ENCODE data around the gene ZBTB24. TPM values are rescaled to one million over a fixed set of nuclear protein-coding genes. Genes with fewer than 3 reads are reported as not detected.
A peak's percentile ranks its signal among the peaks of the same experiment; 100 is the strongest.

The ZBTB24 gene
- total RNA-seq, 2 experiments from 2014 or later: 6.9 to 7.4 TPM

DNA sequence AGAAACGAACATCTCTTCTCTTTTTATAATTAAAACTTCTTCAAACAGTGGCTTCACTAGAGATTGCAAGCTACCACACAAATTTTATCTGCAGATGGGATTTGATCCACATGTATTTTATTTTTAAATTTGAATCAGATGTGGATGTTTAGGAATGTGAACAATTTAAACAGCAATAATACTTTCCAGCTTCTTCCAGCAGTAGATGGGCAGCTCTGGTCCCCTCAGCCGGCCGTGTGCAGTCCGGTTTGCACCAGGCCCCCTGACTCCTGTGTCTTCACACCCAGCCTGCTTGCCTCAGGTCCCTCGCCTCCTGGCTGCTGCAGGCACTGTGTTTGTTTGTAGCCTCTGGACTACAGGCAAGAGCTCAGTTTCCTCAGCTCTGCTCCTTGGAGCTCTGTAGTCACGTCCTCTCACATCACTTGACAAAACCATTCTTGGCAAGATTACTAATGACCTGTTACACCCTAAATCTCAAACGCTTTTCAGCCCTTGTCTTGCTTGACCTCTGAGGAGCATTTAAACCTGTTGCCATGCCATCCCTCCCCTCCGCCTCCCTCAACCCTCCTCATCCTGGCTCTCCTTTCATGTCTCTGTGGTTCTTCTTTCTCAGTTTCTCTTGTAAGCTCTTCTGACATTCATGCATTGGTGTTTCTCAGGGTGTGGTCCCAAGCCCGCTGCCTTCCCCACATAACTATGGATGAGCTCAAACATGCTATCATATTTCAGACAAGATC lies 13.2 kb upstream of the ZBTB24 start:
- DNase-seq: no peak
- Mint-ChIP-seq H3K36me3 (ENCODE audit: low read depth) (no peaks in the 10 kb centered on the region), H3K9me3 (no peaks in the 10 kb centered on the region), H3K27me3 (ENCODE audit: low read depth) (no peaks in the 10 kb centered on the region), H3K4me3 (no peak overlapping the region), H3K4me1 (ENCODE audit: low read depth) (peaks cover 21% of the 10 kb centered on the region), H3K27ac (no peak overlapping the region)
- CTCF ChIA-PET: interaction anchor here (0.6 to 1.4 kb wide), 3 partner anchors 30 to 544 kb away, joined by 3 to 5 read pairs (median 3); no protein-coding TSS in a partner anchor
- intact Hi-C loops (cut with micrococcal nuclease): no loop called here

DNA sequence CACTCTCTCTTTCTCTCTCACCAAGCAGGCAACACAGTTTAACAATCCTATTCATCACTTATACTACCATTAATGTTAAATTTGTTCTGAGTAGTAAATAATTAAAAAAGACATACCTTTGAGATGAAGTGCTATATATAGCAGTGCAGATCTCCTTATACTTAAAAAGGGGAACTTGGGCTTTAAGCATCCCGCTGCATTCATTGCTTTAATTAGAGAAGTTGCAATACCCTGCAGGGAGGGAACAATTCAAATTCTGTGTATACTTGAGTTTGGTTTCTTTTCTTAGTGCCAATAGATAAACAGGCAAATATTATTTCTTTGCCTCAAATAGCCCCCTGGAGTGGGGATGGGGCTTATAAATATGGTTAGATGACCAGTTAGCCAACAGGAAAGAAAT lies 10.8 kb upstream of the ZBTB24 start:
- Mint-ChIP-seq H3K4me3 (no peak overlapping the region), H3K27ac (no peak overlapping the region), H3K9me3 (no peaks in the 10 kb centered on the region), H3K27me3 (ENCODE audit: low read depth) (no peaks in the 10 kb centered on the region), H3K4me1 (ENCODE audit: low read depth) (peaks cover 32% of the 10 kb centered on the region), H3K36me3 (ENCODE audit: low read depth) (no peaks in the 10 kb centered on the region)
- CTCF ChIA-PET: no interaction called here
- intact Hi-C loops (cut with micrococcal nuclease): no loop called here
- no peak for DNase-seq

DNA sequence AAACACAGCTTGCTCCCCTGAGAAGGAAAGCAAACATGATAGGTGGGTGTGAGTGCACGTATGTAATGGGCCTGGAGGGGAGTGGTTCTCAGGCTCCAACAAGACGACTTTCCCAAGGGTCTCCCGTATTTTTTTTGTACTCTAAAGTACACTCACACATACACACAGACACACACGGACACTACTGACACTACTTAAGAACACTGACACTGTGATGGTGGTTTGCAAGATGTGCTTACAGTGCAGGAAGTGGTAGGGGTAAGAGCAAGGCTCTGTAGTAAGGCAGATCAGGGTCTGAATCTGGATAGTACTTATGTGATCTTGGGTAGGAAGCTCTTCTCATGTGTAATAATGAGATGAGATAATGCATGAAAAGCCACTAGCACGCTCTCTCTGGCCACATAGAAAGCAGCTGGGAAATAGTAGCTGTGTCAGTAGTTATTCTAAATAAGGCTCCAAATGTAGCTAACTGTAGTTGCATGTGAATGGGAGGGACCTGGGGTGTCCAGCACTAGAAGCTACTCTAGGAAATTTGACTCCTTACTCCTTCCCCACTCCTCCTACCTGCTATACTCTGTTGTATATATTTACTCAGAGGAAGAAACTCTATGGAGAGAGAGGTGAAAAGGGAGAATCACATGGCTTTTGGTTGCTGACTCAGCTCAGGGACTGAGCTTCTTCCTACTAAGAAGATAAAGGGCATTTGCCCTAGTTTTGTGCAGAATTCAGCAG lies 8.4 kb upstream of the ZBTB24 start:
- Mint-ChIP-seq H3K4me3 (no peak overlapping the region), H3K27ac (peak overlapping the region; percentile 25), H3K27me3 (ENCODE audit: low read depth) (no peaks in the 10 kb centered on the region), H3K4me1 (ENCODE audit: low read depth) (peaks cover 25% of the 10 kb centered on the region), H3K36me3 (ENCODE audit: low read depth) (no peaks in the 10 kb centered on the region), H3K9me3 (no peaks in the 10 kb centered on the region)
- intact Hi-C loops (cut with micrococcal nuclease): loop anchor here (2.0 kb wide), 1 partner anchor 21 kb away; no protein-coding TSS in a partner anchor
- CTCF ChIA-PET: interaction anchor here (0.8 to 1.7 kb wide), 2 partner anchors 108 to 548 kb away, joined by 3 to 10 read pairs; no protein-coding TSS in a partner anchor
- DNase-seq: peak; percentile 25

DNA sequence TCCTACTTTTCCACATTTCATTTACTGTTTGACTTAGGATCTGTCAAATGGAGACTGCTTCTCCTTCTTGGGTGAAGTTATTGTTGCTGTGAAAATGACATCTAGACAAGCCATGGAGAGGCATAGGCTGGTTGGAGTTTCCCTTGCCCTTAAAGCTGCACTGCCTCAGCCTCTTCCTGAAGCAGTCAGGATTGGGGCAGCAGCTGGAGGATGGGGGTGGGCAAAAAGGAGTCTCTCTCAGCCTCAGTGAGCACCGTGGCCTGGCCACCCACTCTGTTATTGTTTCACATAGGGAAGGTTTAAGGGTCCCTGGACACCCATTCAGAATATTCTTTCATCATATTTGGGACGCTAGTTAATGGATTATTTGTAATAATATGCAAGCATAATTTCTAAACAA lies 7.7 kb upstream of the ZBTB24 start:
- peaks cover 22% of the 10 kb centered on the region for H3K4me1 Mint-ChIP-seq (ENCODE audit: low read depth)
- H3K4me3 Mint-ChIP-seq: no peak overlapping the region
- CTCF ChIA-PET: interaction anchor here (0.8 to 1.7 kb wide), 2 partner anchors 108 to 549 kb away, joined by 3 to 10 read pairs; no protein-coding TSS in a partner anchor
- H3K27me3 Mint-ChIP-seq (ENCODE audit: low read depth): no peaks in the 10 kb centered on the region
- H3K9me3 Mint-ChIP-seq: no peaks in the 10 kb centered on the region
- H3K36me3 Mint-ChIP-seq (ENCODE audit: low read depth): no peaks in the 10 kb centered on the region
- intact Hi-C loops (cut with micrococcal nuclease): loop anchor here (2.0 kb wide), 1 partner anchor 22 kb away; no protein-coding TSS in a partner anchor
- no peak for DNase-seq
- H3K27ac Mint-ChIP-seq: no peak overlapping the region

DNA sequence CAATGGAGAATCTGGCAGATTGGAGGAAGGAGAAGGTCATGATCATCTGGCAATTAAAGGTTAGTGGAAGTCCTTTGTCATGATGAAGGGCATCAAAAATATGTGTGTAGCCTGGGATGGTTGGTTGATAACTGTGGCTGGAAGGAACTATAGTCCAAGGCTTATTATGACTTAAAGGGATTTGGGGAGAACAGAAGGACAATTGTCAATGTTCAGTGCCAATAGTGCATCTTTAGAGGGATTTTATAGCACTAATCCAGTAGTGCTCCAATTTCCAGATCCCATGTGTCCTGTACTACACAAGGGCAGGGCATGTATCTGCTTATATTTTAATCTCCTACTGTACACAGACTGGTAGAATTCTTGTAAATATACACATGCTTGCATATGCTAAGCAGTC lies 5.0 kb upstream of the ZBTB24 start:
- no peak for DNase-seq
- Mint-ChIP-seq H3K36me3 (ENCODE audit: low read depth) (no peaks in the 10 kb centered on the region), H3K9me3 (no peaks in the 10 kb centered on the region), H3K4me1 (ENCODE audit: low read depth) (peaks cover 24% of the 10 kb centered on the region), H3K27ac (no peak overlapping the region), H3K27me3 (ENCODE audit: low read depth) (no peaks in the 10 kb centered on the region), H3K4me3 (no peak overlapping the region)
- intact Hi-C loops (cut with micrococcal nuclease): no loop called here
- CTCF ChIA-PET: no interaction called here

DNA sequence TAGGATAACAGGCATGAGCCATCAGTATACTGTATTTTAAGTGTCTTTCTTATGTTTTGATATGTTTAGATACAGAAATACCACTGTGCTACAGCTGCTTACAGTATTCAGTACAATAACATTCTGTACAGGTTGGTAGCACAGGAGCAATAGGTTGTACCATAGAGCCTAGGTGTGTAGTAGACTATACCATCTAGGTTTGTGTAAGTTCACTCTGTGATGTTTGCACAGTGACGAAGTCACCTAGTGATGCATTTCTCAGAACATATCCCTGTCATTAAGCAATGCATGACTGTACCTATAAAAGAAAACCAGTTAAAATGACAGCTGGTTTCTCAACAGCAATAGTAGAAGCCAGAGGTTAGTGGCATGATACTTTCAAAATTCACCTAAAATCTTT lies 3.0 kb upstream of the ZBTB24 start:
- H3K27ac Mint-ChIP-seq: no peak overlapping the region
- no peak for DNase-seq
- H3K9me3 Mint-ChIP-seq: no peaks in the 10 kb centered on the region
- intact Hi-C loops (cut with micrococcal nuclease): no loop called here
- H3K36me3 Mint-ChIP-seq (ENCODE audit: low read depth): peaks cover 9% of the 10 kb centered on the region
- H3K4me1 Mint-ChIP-seq (ENCODE audit: low read depth): peaks cover 24% of the 10 kb centered on the region
- no peak overlapping the region for H3K4me3 Mint-ChIP-seq
- no peaks in the 10 kb centered on the region for H3K27me3 Mint-ChIP-seq (ENCODE audit: low read depth)
- CTCF ChIA-PET: no interaction called here

DNA sequence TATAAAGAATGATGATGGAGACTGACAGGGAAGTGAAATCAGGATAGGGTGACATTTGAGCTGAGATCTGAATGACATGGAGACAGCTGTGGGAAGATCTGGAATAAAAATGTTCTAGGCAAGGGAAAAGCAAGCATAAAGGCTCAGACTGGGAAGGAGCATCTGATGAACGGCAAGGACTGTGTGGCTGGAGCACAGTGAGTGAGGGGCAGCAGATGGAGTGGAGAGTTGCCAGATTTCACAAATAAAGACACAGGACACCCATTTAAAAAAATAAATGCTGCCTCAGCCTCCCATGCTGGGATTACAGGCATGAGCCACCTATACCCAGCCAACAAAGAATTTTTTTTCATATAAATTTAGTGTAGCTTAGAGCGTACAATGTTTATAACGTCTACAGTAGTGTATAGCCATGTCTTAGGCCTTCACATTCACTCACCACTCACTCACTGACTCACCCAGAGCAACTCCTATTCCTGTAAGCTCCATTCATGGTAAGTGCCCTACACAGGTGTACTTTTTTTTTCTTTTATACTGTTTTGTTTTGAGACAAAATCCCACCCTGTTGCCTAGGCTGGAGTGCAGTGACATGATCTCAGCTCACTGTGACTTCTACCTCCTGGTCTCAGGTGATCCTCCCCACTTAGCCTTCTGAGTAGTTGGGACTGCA lies 2.4 kb upstream of the ZBTB24 start:
- Mint-ChIP-seq H3K27ac (no peak overlapping the region), H3K36me3 (ENCODE audit: low read depth) (peaks cover 13% of the 10 kb centered on the region), H3K27me3 (ENCODE audit: low read depth) (no peaks in the 10 kb centered on the region), H3K4me3 (no peak overlapping the region), H3K4me1 (ENCODE audit: low read depth) (peaks cover 24% of the 10 kb centered on the region), H3K9me3 (no peaks in the 10 kb centered on the region)
- DNase-seq: no peak
- intact Hi-C loops (cut with micrococcal nuclease): no loop called here
- CTCF ChIA-PET: interaction anchor here (1.4 kb wide), 1 partner anchor 555 kb away, joined by 5 read pairs; no protein-coding TSS in a partner anchor

DNA sequence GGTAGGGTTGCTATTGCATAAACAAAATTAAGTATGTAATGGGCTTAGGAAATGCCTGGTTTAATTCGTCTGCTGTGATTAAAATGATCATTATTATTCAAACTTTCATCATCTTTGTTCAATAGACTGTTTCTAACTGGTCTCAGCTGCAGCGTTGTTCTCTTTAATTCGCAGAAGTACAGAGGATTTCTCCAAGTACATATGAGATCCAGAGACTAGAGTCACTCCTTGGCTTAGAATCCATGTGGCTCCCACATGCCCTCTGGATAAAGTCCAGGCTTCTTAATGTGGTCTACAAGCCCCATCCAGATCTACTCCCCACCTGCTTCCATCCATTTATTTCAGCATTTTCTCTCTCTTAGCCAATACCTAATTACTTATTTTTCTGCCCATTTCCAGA lies 1.1 kb upstream of the ZBTB24 start:
- CTCF ChIA-PET: no interaction called here
- Mint-ChIP-seq H3K9me3 (no peaks in the 10 kb centered on the region), H3K4me3 (peak overlapping the region; percentile 69), H3K36me3 (ENCODE audit: low read depth) (peaks cover 18% of the 10 kb centered on the region), H3K27ac (no peak overlapping the region), H3K27me3 (ENCODE audit: low read depth) (no peaks in the 10 kb centered on the region), H3K4me1 (ENCODE audit: low read depth) (peaks cover 27% of the 10 kb centered on the region)
- intact Hi-C loops (cut with micrococcal nuclease): loop anchor here (5.0 kb wide), 1 partner anchor 927 kb away; no protein-coding TSS in a partner anchor
- DNase-seq: no peak

DNA sequence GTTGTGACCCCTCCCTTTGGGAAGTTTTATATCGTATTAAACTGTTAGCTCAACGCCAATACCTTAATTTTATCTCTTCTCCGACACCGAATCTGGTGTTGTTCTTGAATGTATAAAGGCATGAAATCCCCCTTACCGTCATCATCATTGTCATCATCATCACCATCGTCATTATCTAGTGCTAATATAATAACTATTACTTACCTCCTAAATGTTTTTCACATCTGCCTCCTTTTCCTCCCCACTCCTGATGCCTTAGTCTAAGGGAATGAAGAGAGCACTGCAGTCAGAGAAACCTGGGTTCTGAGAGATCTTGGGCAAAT lies 677 bp upstream of the ZBTB24 start:
- H3K27ac Mint-ChIP-seq: no peak overlapping the region
- peaks cover 31% of the 10 kb centered on the region for H3K4me1 Mint-ChIP-seq (ENCODE audit: low read depth)
- H3K9me3 Mint-ChIP-seq: no peaks in the 10 kb centered on the region
- H3K4me3 Mint-ChIP-seq: peak overlapping the region; percentile 69
- no peak for DNase-seq
- no peaks in the 10 kb centered on the region for H3K27me3 Mint-ChIP-seq (ENCODE audit: low read depth)
- CTCF ChIA-PET: no interaction called here
- intact Hi-C loops (cut with micrococcal nuclease): loop anchor here (1.0 to 5.0 kb wide), 10 partner anchors 28 to 1391 kb away; partner anchors contain the start of genes AK9, AMD1, CD164 and CDC40
- H3K36me3 Mint-ChIP-seq (ENCODE audit: low read depth): peaks cover 22% of the 10 kb centered on the region

DNA sequence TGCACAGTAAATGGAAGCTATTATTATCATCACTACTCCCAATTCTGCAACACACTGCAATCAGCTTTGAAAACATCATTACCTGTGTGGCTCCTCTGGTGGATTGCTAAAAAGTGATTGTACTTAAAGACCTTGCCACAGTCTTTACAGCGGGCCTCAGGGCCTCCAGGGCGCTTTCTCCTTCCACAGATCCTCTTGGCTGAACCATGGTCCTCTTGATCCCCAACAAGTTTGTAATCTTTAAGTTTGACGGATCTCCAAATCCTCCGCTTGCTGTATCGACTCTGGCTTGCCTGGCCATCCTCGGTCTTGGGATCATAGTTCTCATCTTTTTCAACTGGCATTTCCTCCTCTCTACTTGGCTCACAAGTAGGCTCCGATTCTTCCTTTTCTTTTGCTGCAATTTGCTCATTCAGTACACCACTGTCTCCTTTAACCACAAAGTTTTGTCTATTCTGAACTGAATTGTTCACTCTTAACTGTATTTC lies 2.0 kb downstream of the ZBTB24 start:
- intact Hi-C loops (cut with micrococcal nuclease): loop anchor here (5.0 kb wide), 1 partner anchor 924 kb away; no protein-coding TSS in a partner anchor
- Mint-ChIP-seq H3K36me3 (ENCODE audit: low read depth) (peaks cover 35% of the 10 kb centered on the region), H3K27me3 (ENCODE audit: low read depth) (no peaks in the 10 kb centered on the region), H3K4me3 (peak overlapping the region; percentile 85), H3K9me3 (no peaks in the 10 kb centered on the region), H3K27ac (peak overlapping the region; percentile 43), H3K4me1 (ENCODE audit: low read depth) (peaks cover 56% of the 10 kb centered on the region)
- no peak for DNase-seq
- CTCF ChIA-PET: no interaction called here

DNA sequence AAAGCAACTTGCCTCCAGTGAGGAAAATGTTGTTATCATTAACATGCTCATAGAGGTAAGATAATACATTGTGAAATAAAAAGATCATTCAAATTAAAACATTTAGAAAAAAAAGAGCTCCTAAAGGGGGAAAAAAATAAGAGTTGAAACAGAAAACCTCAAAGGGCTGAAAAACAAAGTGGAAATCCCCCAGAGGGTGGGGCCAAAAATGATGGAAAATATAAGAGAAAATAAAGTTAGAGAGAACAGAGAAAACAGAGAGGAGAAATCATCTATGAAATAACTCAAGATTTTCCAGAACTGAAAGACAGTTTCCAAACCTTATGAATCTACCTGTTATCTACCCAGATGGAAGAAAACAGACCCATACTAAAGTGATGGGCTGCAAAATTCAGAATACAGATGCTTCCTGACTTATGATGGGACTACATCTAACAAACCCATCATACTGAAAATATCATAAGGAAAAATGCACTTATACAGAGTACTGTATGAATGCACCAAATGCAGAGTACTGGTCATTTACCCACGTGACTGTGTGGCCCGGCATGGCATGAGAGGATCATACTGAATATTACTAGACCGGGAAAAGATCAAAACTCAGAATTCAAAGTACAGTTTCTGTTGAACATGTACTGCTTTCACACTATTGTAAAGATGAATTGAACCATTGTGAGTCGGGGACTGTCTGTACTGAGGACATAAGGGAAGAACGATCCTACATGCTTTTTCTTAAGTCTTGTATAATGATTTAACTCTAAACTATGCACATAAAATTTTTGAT lies 4.0 kb downstream of the ZBTB24 start:
- CTCF ChIA-PET: interaction anchor here (0.6 to 1.2 kb wide), 5 partner anchors 10 to 20 kb away, joined by 3 to 5 read pairs (median 3); no protein-coding TSS in a partner anchor
- peaks cover 44% of the 10 kb centered on the region for H3K36me3 Mint-ChIP-seq (ENCODE audit: low read depth)
- intact Hi-C loops (cut with micrococcal nuclease): no loop called here
- no peaks in the 10 kb centered on the region for H3K27me3 Mint-ChIP-seq (ENCODE audit: low read depth)
- peak; percentile 45 for DNase-seq
- H3K4me3 Mint-ChIP-seq: peak overlapping the region; percentile 72
- peak overlapping the region; percentile 84 for H3K27ac Mint-ChIP-seq
- peaks cover 66% of the 10 kb centered on the region for H3K4me1 Mint-ChIP-seq (ENCODE audit: low read depth)
- H3K9me3 Mint-ChIP-seq: no peaks in the 10 kb centered on the region
